Activated T-cell treated with anti-CD3 and anti-CD28 coated beads for 4 hours (primary cell): ENCODE measurements around the gene SLC6A3.

Experiments used
- DNase-seq: peaks from one replicate; pipeline ENCODE4 v3.0.0-alpha.2; 2020

Gene SLC6A3

DNA sequence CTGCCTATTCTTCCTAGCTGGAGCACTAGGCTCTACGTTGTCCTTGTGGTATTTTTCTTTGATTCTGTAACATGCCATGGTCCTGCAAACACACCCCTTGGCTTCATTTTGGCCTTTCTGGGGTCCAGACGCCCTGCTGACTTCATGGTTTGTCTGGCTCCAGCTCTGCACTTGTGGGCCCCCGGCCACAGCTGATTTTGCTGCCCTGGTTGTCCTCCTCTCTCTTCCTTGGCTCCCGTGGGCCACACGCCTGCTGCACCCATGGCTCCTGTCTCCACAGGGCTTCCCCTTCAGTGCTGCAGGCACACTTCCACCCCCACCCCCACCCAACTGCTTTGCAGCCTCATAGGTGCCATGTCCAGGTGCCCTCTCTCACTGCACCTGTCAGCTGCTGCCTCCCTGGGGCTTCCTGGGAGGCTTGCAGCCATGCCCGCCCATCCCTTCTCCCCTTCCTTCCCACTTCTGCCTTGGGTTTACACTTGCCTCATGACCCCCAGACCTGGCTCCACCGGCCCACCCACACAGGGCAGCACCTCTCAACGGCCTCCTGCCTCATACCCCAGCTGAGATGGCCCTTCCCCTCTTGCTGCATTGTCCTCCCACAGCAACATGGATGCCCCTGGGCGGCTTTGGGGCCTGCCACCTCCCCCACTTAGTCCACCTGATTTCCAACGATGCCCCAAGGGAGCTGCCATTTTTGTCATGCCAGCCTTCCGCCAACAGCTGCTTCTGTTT, 25.6 kb downstream of the SLC6A3 start:
- DNase-seq: no peak

DNA sequence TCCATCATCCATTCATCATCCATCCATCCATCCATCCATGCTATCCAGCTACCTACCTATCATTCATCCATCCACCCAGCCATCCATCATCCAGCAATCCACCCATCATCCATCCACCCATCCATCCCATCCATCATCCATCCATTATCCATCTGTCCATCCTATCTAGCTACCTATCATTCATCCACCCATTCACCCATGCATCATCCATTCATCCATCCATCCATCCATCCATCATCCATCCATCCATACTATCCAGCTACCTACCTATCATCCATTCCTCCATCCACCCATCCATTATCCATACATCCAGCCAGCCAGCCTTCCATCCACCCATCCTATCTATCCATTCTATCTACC, 26.3 kb downstream of the SLC6A3 start:
- DNase-seq: no peak

DNA sequence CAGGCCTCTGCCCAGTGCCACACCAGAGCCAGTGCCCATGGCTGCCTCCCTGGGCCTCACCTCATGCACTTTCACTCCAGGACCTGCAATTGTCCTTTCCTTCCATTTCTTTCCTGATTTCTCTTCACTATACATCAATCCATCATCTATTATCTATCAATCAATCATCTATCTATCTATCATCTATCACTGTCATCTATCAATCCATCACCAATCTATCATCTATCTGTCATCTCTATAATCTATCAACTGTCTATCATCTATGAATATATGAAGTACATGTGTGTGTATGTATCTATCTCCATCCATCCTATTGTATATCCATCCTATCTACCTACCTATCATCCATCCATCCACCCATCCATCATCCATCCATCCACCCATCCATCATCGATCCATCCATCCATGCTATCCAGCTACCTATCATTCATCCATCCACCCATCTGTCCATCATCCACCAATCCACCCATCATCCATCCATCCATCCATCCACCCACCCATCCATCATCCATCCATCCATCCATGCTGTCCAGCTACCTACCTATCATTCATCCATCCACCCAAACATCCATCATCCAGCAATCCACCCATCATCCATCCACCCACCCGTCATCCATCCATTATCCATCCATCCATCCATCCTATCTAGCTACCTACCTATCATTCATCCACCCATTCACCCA, 26.9 kb downstream of the SLC6A3 start:
- no peak for DNase-seq

DNA sequence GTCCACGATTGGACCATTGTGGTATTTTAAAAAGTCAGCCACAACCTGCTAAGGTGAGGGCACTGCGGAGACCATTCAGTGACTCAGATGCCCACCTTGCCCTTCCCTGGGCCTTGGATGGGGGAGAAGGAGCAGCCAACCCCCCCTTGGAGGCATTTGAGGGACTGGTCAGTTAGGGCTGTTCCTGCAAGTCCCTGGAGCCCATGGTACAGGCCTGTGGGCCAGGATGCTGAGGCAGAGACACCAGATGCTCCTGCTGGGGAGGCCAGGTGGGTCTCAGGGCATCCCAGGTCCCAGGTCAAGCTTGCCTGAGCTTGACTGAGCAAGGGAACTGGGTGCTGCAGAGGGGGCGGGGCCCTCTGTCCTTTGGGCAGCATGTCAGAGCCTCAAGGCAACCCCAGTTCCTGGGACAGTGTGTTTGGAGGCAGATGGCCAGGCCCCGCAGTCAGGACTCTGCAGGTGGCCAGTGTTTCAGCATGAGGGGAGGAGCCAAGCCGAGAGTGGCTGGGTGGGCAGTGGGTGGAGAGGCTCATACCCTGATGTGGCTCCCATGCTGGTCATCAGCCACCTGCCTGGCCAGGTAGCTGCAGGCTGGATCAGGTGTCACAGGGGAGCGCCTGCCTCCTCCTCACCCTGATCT, 27.5 kb downstream of the SLC6A3 start:
- no peak for DNase-seq

DNA sequence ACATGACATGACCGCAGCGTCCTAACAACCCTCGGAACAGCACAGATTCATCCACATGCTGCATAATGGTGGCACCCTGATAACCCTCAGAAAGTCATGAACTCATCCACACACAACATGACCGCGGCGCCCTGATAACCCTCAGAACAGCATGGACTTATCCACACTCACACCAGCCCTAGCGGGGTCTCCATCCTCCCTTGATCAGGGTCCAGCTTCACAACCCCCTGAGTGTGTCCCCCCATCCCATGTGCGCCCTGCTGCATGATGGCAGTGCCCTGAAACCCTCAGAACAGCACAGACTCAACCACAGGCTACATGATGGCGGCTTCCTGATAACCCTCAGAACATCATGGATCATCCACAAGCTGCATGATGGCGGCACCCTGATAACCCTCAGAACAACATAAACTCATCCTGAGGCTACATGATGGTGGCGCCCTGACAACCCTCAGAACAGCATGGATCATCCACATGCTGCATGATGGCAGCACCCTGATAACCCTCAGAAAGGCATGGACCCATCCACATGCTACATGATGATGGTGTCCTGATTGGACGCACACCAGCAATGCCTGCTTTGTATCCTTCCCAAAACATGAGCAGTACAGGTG, 28.3 kb downstream of the SLC6A3 start:
- DNase-seq: no peak

DNA sequence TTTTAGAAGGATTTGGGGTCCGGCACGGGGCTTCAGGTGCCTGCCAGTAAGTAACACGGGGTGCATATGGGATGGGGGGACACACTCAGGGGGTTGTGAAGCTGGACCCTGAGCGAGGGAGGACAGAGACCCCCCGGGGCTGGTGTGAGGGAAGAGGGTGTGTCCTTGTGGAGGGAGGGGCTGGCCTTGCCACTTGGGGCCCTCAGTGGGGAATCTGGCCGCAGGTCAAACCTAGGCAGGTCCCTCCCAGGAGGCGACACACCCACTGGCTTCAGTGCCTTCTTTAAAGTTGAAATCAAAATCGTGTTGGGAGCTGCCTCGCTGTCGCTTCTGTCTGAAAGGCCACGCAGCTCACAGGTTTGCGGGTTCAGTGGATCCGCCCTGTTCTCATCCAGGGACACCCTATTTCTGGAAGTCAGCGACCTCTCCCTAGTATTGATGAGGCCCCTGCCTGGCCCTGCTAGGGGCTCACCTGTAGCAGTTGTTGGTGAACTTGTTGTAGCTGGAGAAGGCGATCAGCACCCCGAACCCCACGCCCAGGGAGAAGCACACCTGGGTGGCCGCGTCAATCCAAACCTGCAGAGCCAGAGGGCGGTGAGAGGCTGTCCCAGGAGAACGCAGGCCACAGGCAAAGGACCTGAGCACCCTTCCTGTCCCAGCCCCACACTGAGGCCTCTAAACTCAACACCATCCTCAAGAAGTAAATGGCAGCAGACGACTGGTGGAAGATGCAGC, 29.4 kb downstream of the SLC6A3 start:
- DNase-seq: no peak

DNA sequence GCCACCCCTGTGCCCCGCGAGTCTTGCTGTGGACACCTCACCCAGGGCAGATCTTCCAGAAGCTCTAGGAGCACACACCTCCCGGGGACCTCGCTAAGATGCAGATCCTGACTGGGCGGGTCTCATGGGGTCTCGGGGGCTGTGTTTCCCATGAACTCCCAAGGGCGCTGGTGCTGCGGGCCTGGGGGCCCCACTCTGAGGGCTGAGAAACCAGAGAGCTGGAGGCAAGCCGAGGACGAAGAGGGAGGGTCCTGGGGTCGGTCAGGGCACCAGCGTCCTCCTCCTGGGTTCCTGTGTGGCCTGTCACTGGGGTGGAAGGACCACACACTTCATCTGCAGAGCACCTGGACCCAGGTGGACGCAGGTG, 30.2 kb downstream of the SLC6A3 start:
- no peak for DNase-seq

DNA sequence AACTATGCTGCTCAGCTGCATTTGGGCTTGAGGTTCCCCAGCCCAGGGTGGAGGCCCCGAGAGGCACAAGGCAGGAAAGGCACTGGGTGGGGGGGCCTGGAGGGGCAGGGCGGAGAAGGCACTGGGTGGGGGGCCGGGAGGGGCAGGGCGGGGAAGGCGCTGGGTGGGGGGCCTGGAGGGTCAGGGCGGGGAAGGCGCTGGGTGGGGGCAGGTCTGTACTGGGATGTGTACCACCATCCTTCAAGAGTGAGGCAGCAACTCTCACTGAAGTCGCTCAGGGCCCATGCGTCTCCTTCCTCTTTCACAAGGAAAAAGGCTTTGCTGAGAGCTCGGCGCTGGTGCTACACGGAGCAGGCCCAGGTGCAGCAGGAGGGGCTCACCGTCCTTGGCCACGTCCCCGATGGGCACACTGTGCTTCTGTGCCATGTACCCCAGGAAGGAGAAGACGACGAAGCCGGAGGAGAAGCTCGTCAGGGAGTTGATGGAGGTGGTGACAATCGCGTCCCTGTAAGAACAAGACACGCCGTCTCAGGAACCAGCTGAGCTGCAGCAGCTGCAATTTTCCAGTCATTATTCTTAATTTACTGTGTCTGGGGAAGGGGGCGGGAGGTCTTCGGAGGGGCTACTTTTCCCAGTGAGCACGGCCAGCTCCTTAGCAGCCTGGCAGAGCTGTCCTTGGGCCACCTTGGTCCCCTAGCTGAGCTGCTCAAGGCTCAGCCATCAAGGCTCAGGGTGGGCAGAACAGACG, 30.8 kb downstream of the SLC6A3 start:
- no peak for DNase-seq

DNA sequence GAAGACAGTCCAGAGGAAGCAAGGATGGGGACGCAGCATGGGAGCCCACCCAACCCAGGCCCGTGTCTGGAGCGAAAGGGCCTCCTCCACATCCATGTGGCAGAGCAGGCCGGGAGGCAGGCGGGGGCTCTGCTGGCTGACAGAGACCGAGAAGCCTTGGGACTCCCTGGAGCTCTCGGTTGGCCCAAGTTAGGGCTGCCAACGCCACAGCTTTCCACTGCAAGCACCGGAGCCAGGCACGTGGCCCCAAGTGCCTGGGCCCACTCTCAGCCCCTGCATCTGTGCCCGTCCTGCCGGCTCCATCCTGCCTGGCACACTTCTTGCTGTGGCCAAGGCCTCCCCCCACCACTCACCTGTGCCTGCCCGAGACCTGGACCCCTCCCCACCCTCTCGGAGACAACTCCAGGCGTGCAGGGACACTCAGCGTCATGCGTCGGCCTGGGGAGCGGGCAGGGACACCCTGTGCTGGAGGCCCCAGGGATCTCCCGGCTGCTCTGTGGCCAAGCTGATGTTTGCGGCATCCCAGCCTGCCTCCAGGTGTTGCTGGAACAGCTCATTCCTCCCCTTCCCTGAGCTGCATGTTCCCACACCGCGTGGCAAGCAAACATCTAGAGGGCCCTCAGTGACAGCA, 31.5 kb downstream of the SLC6A3 start:
- DNase-seq: no peak

DNA sequence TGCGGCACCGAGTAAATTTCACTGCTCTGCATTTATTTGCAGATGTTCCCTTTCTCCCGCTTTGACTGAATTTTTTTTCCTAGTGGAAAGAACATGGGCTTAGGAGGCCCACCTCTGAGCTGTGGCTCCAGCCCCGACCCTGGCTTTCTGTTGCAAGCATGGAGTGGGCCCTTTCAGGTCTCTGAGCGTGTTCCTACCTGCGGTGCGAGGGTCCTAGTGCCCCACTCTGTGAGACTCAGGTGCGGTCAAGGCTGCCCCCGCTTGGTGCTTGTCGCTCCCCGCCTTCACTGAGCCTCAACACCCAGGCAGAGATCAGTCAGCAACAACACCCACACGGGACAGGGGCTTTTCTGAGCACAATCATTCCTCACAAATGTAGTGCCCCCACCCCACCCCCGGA, 32.0 kb downstream of the SLC6A3 start:
- no peak for DNase-seq

DNA sequence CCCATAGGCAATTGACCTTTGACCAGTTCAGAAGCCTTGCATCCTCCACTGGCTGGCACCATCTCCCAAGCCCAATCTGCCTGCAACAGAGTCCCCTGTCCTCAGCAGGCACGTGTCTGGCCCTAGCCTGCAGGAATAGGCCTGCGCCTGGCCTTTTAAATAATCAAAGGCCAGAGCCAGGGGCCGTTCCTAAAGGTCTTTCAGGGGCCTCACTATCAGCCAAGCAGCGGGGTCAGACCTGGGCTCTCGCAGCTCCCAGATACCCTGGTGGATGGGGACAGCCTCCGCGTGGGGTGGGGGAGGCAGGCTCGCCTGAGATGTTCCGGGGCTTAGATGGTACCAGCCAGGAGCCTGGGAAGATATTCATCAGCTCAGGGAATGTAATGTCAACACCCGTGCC, 32.6 kb downstream of the SLC6A3 start:
- DNase-seq: no peak

DNA sequence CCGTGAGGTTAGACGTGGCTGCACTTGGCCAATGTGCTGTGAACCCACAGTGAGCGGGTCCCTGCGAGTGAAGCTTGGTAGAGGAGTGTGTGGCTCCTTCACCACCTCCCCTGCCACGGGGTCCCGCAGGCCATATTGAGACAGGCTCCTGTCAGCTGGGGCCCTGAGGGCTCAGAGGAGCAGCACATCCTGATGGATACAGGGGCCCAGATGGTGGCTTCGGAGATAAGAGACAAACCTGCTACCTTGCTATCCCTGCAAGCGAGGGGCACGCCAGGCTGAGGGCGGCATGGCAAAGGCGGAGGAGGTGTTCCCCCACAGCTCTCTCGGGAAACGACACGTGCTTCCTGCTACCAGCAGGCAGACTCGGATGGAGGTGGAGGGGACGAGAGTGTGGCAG, 33.1 kb downstream of the SLC6A3 start:
- no peak for DNase-seq

DNA sequence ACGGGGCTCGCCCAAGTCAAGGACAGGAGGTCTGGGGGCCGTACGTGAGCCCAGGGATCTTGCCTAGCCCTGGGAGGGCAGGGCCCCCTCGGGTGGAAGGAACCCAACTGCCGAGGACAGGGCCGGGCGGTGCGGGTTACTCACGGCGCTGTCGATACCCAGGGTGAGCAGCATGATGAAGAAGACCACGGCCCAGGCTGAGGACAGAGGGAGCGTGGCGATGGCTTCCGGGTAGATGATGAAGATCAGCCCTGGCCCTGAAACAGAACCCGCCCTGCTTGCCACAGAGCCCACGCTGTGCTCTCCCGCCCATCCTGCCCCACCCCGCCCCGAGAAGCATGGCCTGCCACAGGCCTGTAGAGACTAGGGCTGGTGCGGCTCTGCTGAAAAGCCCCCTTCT, 34.1 kb downstream of the SLC6A3 start:
- DNase-seq: no peak

DNA sequence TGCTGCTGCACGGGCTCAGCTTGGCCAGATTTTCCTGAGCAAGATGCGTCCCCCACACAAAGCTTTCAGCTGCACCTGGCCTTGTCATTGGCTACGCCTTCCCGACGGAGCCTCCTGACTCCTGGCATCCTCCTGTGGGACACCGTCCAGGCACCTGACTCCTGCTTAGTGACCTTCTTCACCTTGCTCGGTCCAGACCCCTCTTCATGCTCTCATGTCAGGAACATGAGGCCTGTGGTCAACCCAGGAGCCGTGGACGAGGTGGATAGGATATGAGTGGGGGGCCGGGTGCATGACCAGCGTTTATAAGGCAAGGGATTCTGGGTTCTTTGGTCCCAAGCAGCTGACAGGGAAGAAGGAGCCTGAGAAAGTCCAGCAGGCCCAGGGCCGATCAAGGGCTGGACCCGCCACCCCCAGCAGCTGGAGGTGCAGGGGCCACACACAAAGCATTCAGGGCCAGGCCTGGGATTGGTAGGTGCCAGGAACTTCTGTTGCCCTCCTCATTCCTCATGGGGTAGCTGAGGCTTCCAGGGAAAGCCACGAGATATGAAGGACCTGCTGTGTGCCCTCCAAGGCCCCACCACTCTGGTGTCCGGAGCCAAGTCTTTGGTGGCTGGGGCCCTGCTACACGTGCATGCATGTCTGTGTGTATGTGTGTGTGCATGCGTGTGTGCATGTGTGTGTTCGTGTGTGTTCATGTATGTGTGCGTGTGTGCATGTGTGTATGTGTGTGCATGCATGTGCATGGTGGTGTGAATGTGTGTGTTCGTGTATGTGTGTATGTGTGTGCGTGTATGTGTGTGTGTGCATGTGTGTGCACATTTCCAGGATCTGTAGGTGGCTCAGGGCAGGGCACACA, 34.9 kb downstream of the SLC6A3 start:
- no peak for DNase-seq

DNA sequence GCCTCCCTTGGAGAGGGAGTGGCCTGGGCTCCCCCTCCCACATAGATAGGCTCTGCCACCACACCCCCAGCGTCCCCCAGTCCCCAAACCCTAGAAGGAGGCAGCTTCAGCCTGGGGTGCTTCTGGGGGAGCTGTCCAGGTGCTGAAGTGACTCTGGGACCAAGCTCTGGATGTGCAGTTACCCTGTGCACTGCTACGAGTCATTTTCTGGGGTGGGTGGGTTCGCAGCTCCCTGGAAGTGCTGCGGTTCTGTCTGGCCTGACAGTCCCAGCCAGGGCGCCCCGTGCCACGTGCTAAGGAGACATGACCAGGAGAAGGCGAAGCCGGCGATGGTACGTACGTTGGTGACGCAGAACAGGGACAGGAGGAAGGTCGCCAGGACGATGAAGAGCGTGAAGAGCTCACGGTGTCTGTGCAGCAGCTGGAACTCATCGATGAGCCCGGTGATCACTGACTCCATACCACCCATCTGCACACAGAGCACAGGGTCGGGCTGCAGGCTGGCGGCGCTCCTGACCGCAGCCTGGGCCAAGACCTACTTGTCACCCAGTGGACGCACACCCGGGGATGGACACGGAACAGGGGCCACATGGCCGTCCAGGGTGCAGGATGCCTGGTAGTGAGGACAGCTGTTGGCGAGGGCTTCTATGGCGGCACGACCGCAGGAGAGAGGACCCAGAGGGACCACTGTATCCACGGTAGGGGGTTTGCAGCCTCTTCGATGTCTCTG, 35.7 kb downstream of the SLC6A3 start:
- DNase-seq: no peak

DNA sequence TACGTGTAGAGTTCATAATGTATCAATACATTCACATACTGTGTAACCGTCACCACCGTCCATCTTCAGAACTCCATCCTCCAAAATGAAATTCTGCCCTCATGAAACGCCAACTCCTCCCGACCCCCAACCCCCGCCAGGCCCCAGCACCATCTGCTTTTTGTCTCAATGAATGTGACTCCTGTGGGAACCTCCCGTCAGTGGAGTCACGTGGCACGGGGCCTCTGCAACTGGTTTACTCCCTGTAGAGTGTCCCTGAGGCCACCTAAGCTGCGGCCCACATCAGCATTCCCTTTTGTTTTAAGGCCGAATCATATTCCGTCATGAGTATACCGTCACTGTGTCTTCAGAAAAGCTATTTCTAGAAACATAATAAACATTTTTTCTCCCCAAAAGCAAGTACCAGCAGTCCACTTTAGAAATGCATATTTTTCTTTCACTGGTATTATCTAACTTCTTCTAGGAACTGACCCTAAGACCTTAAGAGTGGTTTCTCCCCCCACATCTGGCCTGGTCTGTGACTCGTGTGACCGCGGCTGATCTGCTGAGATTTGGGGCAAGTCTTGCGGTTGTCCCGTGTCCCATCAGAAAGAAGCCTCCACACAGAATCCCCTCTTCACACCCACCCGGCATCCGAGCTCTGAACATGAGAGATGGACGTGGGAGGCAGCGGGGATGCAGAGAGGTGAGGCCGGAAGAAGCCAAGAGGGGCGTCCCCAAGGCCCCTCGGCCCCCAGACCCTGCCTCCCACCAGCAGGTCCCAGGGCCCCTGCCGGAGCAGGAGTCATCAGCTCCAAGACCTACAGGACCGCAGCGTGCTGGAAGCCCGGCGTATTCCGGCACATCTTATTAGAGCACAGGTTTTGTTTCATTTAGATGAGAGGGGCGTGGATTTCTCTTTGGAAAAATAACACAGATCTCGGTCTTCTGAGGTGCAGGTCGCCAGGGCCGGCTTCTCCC, 38.3 kb downstream of the SLC6A3 start:
- DNase-seq: no peak

DNA sequence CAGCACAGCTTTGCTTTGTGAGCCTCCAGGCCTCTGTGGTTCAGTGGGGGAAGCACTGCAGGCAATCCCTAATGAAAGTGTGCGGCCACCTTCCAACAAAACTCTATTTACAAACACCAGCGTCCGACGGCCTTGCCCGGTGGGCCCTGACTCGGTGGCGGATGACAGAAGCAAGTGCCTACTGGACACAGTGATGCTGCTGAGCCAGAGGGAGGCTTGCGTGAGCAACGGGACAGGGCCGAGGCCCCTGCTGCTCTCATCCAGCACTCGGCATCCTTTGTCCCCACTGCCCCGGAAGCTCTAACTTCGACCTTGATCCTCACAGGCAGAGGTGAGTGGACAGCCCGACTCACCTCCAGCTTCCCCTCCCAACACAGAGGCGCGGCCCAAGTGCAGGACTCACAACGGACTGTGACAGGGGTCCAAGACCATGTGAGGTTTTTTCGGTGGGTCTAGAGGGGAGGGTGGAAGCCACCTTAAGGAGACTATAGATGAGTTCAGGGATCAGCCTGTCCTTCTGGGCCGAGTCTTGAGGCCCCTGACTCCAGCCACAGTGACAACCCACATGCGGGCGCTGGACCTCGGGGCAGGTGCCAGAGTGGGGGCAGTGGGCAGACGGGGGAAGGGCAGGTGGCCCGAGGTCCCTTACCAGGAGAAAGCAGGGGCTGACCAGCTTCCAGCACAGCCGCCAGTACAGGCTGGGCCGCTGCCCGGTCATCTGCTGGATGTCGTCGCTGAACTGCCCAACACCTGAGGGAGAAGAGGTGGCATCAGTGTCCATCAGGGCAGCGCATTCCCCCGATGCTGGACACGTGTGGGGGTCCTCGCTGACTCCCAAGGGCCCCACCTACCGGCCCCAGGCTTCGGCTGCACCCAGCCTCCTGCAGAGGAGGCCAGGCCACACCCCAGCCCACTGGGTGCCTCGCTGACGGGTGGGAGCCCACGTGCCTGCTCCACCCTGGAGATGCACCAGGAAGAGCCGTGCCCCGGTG, 39.4 kb downstream of the SLC6A3 start:
- no peak for DNase-seq

DNA sequence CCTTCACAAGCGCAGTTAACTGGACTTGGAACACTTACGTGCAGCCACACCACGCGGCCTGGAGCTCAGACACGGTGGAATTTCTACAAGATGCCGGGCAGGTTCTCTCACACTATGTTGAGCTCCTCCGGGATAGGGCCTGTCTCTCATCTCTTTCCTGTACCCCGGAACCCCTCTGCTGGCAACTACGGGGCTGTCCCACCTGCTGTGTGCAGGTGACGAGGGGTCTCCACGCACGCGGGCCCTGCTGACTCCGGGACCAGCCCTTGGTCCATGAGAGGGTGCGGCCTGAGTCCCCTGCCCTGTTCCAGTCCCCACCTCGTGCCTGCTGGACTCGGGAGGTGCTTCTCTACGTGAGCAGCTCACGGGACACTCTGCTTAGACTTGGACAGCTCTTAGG, 40.1 kb downstream of the SLC6A3 start:
- no peak for DNase-seq
